ENCODE measurements around the gene ALOX12B. TPM values are rescaled to one million over a fixed set of nuclear protein-coding genes. Genes with fewer than 3 reads are reported as not detected.

The ALOX12B gene
- total RNA-seq, 6 experiments from 2014 or later = not detected

DNA sequence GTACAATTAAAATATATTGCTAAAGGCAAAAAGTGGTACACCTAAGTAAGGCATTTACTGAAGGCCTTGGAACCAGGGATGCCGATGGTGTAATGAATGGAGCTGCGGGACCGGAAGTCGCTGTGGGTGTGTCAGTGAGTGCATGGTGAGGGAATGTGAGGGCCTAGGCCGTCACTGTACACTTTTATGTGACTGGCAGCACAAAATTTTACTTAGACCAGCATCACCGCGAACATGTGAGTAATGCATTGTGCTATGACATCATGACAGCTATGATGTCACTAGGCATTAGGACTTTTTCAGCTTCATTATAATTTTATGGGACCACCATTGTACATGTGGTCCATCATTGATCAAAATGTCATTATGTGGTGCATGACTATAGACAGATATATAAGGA is 33.9 kb downstream of the ALOX12B start:
- DNase-seq = no peak
- Mint-ChIP-seq H3K27ac (no peak overlapping the region), H3K27me3 (ENCODE audit: insufficient read depth) (peaks cover 32% of the 10 kb centered on the region), H3K36me3 (ENCODE audit: low read depth) (no peaks in the 10 kb centered on the region), H3K4me1 (ENCODE audit: low read depth) (peaks cover 10% of the 10 kb centered on the region), H3K9me3 (no peaks in the 10 kb centered on the region), H3K4me3 (no peak overlapping the region)
- TF ChIP-seq CTCF (IDR thresholded peaks at IDR 0.05) = no peak

DNA sequence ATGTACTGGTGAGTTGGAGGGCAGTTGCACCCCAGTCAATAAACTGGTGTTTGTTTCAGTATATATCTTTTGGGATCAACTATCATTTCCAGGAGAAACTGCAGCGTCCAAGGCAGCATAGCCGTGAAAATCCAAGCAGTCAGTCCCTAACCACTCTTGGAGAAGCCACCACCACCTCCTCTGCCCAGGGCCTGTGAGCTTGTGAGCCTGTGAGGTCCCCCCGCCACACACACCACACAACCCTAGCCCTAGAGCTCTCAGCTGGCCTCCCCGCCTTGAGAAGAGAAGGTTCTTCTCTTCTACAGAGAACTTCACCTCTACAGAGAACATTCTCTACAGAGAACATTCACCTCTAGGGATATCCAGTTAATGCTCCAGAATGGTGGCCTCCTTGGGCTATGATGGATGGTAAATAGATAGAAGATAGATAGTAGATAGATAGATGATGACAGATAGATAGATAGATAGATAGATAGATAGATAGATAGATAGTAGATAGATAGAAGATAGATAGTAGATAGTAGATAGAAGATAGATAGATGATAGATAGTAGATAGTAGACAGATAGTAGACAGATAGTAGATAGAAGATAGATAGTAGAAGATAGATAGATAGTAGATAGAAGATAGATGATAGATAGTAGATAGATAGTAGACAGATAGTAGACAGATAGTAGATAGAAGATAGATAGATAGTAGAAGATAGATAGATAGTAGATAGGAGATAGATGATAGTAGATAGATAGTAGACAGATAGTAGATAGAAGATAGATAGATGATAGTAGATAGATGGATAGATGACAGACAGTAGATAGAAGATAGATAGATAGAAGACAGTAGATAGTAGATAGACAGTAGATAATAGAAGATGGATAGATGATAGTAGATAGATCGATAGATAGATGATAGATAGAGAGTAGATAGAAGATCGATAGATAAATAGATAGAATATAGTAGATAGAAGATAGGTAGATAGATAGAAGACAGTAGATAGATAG is 35.0 kb downstream of the ALOX12B start:
- H3K9me3 Mint-ChIP-seq = no peaks in the 10 kb centered on the region
- H3K27ac Mint-ChIP-seq = no peak overlapping the region
- TF ChIP-seq CTCF (IDR thresholded peaks at IDR 0.05) = no peak
- no peaks in the 10 kb centered on the region for H3K36me3 Mint-ChIP-seq (ENCODE audit: low read depth)
- DNase-seq = no peak
- peaks cover 10% of the 10 kb centered on the region for H3K4me1 Mint-ChIP-seq (ENCODE audit: low read depth)
- peaks cover 31% of the 10 kb centered on the region for H3K27me3 Mint-ChIP-seq (ENCODE audit: insufficient read depth)
- no peak overlapping the region for H3K4me3 Mint-ChIP-seq

DNA sequence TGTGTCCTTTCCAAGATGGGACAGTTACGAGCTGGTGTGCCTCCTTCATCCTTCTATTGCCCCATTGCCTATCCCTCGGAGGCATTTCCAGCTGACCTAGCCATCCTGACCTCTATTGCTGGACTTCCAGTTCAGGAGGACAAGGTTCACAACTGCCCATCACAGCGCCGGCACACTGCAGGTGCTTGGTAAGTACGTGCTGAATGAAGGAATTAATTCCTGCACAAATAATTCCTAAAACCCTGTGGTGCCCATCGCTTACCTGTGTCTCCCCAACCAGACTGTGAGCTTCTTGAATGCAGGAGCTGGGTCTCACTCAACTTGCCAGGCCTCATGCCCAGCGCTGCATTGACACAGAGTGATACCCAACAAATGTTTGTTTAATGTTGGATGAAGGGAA is 35.7 kb downstream of the ALOX12B start:
- DNase-seq = no peak
- TF ChIP-seq CTCF (IDR thresholded peaks at IDR 0.05) = no peak
- H3K27me3 Mint-ChIP-seq (ENCODE audit: insufficient read depth) = peaks cover 27% of the 10 kb centered on the region
- peaks cover 10% of the 10 kb centered on the region for H3K4me1 Mint-ChIP-seq (ENCODE audit: low read depth)
- no peak overlapping the region for H3K27ac Mint-ChIP-seq
- H3K9me3 Mint-ChIP-seq = no peaks in the 10 kb centered on the region
- no peaks in the 10 kb centered on the region for H3K36me3 Mint-ChIP-seq (ENCODE audit: low read depth)
- no peak overlapping the region for H3K4me3 Mint-ChIP-seq

DNA sequence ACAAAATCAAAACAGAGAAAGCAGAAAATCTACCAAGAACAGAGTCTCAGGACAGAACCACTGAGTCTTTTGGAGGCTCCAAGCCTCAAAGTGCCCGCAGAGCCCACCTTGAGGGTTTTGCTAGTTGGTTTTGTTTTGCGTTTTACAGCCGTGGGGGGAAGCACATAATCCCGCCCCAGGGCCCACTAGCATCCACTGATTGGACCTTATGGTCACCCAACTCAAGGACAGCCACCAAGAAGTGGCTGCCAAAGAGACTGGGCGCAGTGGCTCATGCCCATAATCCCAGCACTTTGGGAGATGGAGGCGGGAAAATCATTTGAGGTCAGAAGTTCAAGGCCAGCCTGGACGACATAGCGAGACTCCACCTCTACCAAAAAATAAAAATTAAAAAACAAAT is 38.8 kb downstream of the ALOX12B start:
- Mint-ChIP-seq H3K4me3 (no peak overlapping the region), H3K4me1 (ENCODE audit: low read depth) (no peaks in the 10 kb centered on the region), H3K36me3 (ENCODE audit: low read depth) (no peaks in the 10 kb centered on the region), H3K9me3 (no peaks in the 10 kb centered on the region), H3K27ac (no peak overlapping the region), H3K27me3 (ENCODE audit: insufficient read depth) (peaks cover 38% of the 10 kb centered on the region)
- TF ChIP-seq CTCF (IDR thresholded peaks at IDR 0.05) = no peak
- no peak for DNase-seq

GRCh38 chr17:8048236-8048635 is 39.3 kb downstream of the ALOX12B start:
- Mint-ChIP-seq H3K4me1 (ENCODE audit: low read depth) (no peaks in the 10 kb centered on the region), H3K36me3 (ENCODE audit: low read depth) (no peaks in the 10 kb centered on the region), H3K4me3 (no peak overlapping the region), H3K27ac (no peak overlapping the region), H3K9me3 (no peaks in the 10 kb centered on the region), H3K27me3 (ENCODE audit: insufficient read depth) (peaks cover 42% of the 10 kb centered on the region)
- DNase-seq = no peak
- TF ChIP-seq CTCF (IDR thresholded peaks at IDR 0.05) = no peak
